Suprapubic skin (tissue), 3 donors: ENCODE data around the gene TRUB1.

Experiments
- POLR2A ChIP-seq, 2 donors: fragments of 450-650 bp; IDR thresholded peaks; one replicate each; pipeline ENCODE4 v1.6.1; 2017; ENCODE audit warnings: antibody characterized with exemption in 2 of 2, mild to moderate bottlenecking in 2 of 2, moderate library complexity in 2 of 2
- TF ChIP-seq, protein P1 (sequence below), 2 donors: fragments of 200-600 bp in 1 of 2; fragments of 450-650 bp in 1 of 2; sonication (generic) in 1 of 2; IDR thresholded peaks; one replicate each; pipeline ENCODE4 v1.5.1; 2016 to 2019; ENCODE audit warnings: antibody characterized with exemption in 2 of 2, mild to moderate bottlenecking in 1 of 2, moderate library complexity in 1 of 2

DNA sequence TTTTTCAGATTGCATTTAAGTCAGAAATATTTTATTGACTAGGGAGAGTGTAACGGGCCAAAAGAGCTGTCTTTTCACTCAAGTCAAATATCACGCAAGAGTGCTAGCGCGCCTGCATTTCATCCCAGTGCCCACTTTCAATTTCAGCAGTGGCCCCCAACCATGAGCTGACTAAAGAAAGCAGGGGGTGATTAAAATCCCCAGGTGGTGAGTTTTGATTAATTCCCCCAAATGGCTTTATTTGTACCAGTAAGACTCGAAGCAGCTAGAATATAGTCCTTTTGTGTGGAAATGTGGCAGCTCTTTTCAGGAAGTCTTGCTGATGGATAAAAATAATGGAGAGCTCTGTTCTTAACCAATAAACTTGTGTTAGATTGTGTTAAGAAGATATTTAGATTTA is 35.3 kb downstream of the TRUB1 start:
- TF ChIP-seq POLR2A (IDR thresholded peaks at IDR 0.05): no peak
- TF ChIP-seq, protein P1, sequence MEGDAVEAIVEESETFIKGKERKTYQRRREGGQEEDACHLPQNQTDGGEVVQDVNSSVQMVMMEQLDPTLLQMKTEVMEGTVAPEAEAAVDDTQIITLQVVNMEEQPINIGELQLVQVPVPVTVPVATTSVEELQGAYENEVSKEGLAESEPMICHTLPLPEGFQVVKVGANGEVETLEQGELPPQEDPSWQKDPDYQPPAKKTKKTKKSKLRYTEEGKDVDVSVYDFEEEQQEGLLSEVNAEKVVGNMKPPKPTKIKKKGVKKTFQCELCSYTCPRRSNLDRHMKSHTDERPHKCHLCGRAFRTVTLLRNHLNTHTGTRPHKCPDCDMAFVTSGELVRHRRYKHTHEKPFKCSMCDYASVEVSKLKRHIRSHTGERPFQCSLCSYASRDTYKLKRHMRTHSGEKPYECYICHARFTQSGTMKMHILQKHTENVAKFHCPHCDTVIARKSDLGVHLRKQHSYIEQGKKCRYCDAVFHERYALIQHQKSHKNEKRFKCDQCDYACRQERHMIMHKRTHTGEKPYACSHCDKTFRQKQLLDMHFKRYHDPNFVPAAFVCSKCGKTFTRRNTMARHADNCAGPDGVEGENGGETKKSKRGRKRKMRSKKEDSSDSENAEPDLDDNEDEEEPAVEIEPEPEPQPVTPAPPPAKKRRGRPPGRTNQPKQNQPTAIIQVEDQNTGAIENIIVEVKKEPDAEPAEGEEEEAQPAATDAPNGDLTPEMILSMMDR (IDR thresholded peaks at IDR 0.05): no peak
